T-helper 22 cell (primary cell): ENCODE measurements around the gene HIC1.

Experiments
- DNase-seq: peaks from one replicate; pipeline ENCODE4 v3.0.0-alpha.2; 2020; ENCODE audit warnings: low read depth

The HIC1 gene

GRCh38 chr17:2107050-2107449 is 52.1 kb downstream of the HIC1 start:
- DNase-seq = no peak

GRCh38 chr17:2107506-2107905 is 52.6 kb downstream of the HIC1 start:
- DNase-seq = no peak

- no peak for DNase-seq
Measured at GRCh38 chr17:2108170-2108569, 53.3 kb downstream of the HIC1 start.

GRCh38 chr17:2110436-2110835 is 55.5 kb downstream of the HIC1 start:
- no peak for DNase-seq

GRCh38 chr17:2111691-2112090 is 56.8 kb downstream of the HIC1 start:
- no peak for DNase-seq
